HG03095 (cell line): ENCODE measurements around the gene NINJ1.

Experiments
- ATAC-seq: cut with Tn5 transposase; IDR thresholded peaks from one replicate; pipeline ENCODE4 v1.9.1; 2021; ENCODE audit warnings: moderate library complexity; ENCODE audit not compliant: unreplicated experiment

NINJ1 gene

DNA sequence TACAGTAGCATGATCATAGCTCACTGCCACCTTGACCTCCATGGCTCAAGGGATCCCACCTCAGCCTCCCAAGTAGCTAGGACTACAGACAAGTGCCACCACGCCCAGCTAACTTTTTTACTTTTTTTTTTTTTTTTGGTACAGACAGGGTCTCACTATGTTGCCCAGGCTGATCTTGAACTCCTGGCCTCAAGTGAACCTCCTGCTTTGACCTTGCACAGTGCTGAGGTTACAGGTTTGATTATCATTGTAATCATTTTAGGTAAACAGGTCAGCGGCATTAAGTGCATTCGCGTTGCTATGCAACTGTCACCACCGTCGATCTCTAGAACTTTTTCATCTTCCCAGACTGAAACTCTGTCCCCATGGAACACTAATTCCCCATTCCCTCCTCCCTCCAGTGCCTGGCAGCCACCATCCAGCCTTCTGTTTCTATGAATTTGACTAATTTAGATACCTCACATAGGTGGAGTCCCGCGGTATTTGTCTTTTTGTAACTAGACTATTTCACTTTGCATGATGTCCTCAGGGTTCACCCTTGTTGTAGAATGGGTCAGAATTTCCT lies 43.9 kb downstream of the NINJ1 start:
- no peak for ATAC-seq

- no peak for ATAC-seq
These were observed 44.5 kb downstream of the NINJ1 start for GRCh38 chr9:93089481-93089991.

GRCh38 chr9:93089024-93089423 lies 45.0 kb downstream of the NINJ1 start:
- no peak for ATAC-seq

DNA sequence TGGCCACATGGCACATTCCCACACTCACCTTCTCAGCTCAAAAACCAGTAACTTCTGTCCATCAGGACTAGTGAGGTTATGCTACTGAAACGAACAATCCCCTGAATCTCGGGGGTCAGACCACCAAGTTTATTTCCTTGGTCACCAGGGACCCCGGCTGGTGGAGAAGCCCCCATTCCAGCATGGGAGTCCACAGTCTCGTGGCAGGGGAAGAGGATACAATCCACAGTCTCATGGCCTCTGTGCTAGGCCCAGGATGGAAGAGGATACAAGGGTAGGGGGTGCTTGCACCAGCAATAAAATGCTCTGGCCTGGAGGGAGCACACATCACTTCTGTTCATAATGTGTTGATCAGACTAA lies 45.4 kb downstream of the NINJ1 start:
- ATAC-seq: no peak

DNA sequence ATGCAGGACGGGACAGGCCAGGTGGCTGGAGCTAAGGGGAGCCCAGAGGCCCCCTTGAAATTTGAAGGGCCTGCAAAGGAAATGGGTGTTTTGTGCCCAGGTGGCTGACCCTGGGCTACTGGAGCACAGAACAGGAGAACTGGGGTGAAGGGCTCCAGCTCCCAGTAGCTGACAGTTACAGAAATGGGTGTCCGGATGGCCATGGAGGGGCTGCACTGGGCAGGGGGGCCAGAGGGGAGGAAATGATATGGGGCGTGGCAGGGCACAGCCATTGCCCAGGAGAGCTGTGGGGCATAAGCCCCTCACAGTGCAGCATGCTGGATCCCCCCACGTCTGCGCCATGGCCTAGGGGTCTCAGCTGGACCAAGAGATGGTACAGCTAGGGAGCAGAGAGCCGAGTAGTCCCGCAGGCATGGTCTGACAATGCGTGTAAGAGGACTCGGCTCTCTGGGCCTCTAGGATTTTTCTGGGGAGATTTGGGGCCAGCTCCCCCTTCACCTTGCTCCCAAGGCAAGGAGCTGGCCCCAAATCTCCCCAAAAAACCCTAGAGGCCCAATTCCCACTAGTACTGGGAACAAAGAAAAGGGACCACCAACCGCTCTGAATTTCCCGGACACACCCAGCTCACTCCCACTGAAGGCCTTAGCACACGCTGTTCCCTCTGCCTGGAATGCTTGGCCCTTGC lies 45.9 kb downstream of the NINJ1 start:
- no peak for ATAC-seq

DNA sequence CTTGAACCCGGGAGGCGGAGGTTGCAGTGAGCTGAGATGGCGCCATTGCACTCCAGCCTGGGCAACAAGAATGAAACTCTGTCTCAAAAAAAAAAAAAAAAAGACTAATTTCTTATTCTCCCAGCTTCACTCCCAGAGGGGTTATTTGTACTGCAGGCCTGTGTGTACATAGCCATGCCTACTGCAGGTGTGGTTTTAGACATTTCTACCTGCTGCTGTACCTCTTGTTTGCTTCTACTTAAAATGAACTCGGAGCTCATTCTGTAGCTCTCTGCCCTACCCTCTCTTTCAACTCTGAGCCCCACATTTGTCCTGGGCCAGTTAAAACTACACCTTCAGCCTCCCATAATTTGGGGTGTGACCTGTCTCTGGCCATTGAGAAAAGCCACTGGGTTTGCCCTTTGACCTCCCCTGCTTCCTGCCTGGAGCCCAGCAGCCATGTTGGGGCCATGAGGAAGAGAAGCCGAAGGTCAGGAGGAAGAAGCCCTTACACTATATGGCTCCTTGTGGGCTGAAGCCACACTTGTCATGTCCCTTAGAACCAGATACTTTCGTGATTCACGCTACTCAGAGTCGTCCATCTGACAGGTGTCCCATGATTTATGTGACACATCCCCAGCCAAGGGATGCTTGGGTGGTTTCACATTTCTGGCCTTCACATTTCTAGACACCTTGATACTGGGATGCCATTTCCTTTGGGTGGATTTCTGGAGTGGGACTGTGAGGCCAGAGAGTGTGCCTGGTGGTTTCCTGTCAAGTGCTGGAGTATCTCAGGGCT lies 47.4 kb downstream of the NINJ1 start:
- no peak for ATAC-seq

- ATAC-seq: no peak
These were observed 48.4 kb downstream of the NINJ1 start for GRCh38 chr9:93085676-93086075.

DNA sequence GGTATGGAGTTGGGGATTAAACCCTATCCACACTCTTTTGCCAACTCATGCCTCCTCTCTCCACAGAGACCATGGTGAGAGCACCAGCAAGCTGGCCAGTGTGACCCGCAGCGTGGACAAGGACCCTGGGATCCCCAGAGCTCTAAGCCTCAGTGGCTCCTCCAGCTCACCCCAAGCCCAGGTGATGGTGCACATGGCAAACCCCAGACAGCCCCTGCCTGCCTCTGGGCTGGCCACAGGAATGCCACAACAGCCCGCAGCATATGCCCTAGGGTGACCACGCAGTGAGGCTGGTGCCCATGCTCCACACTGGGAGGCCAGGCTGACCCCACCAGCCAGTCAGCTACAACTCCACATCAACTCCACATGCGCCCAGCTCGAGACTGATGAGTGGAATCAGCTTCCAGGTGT lies 49.6 kb downstream of the NINJ1 start:
- ATAC-seq: no peak

DNA sequence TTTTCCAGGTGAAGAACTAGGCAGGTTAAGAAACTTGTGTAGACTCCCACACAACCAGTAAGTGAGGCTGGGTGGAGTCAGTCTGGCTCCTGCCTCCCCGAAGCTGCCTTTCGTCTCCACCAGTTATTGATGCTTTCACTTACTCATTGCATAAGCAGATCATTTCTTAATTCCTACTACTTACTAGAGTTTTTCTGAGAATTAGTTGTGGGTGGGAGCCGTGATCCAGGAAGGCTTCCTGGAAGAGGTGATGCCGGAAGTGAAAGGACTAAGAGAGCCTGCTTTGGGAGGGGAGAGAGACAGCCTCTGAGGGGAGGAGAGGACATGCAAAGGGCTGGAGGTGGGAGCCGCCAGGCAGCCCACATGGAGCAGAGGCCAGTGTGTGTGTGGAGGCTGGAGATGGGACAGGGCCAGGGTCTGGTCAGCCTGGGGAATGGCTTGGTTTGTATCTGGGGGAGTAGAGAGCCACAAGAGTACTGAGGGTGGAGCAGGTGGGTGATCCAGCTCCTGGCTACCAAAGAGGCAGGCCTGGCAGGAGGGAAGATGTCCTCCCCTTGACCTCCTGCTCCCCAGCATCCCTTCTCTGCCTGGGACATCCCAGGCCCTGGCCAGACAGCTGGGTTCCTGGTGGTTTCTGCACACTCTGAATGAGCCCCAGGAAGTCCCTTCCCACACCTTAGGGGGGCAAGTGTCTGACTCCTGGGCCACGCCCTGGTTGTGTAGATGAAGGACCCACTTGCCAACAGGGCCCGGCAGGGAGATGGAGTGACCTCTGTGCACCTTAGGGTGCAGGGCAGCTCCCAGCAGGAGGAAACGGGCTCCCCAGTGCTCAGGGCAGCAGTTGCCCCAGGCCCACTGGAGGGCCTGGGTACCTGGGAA lies 50.2 kb downstream of the NINJ1 start:
- no peak for ATAC-seq

DNA sequence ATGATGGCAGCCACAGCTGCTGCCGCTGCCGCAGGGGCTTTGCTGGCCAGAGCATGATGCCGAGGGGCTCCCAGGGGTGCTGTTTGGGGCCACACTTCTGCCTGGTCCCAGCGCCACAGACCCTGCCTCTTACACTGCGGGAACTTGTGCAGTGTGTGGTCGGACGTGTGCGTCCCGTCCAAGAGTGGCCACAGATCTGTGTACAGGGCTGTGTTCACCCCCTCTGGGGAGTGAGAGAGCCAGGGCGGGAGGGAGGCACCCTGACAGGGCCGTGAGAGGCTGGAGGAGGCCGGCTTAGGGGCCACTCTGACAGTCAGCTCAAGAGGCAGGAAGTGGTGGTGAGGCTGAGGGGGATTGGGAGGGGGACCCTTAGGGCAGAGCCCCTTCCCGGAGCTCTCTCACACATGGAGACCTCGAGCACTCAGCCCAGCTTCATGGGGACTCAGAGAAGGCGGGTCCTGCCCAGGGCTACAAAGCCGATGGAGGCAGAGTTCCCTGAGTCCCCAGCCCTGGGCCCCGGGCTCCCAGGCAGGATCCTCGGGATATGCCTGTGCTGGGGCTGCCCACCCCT lies 51.1 kb downstream of the NINJ1 start:
- no peak for ATAC-seq

DNA sequence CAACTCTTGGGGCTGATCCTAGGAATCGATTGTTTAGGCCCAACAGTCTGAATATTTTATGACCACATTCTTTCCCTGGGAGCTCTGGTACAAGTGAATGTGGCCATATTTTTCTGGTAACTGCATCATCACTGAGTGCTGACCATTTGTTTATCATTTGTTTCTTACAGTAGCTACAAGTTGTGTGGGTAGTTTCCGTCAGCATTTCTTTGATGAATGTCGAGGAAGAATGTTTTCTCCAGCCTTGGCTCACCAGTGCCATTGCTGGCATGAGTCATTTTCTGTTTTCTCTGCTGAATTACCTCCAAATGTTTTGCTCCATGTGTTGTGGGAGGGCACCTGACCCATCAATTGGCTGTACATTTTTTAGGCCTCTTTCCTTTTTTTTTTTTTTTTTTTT lies 52.1 kb downstream of the NINJ1 start:
- ATAC-seq: no peak

DNA sequence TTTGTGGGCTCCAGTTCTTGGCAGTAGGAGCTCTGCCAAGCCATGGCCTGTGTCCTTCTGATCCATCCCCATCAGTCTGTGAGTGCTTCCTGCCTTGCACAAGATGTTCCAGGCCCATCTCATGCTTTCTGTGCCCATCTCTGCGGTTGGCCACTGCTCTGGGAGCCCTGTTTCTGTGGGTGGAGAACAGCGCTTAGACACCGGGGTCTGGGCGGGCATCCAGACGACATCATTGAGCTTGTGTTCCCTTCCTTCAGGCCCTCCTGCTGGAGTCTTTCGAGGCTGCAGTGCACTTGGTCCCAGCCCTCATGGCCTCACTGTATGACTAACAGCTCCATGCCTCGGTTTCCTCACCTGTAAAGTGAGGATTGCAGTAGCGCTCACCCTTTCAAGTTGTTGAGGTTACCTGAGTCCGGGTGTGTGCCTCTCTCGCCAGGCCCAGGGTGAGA lies 52.9 kb downstream of the NINJ1 start:
- no peak for ATAC-seq

GRCh38 chr9:93080406-93080805 lies 53.6 kb downstream of the NINJ1 start:
- ATAC-seq: no peak

DNA sequence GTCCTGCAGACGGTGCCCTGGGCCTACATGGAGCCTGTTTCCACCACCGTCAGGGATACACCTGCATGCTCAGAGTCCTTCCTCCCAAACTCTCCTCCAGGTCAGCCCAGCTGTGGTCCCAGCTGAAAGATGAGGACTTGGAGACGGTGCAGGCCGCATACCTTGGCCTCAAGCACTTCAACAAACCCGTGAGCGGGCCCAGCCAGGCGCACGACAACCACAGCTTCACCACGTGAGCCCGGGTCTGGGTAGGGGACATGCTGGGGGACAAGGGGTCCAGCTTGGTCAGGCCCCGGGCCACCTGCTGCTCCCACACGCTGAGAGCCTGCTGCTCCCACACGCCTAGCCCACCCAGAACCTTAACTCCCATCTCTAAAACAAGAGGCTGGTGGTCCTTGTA lies 54.7 kb downstream of the NINJ1 start:
- ATAC-seq: no peak

GRCh38 chr9:93077811-93078210 lies 56.2 kb downstream of the NINJ1 start:
- no peak for ATAC-seq

- no peak for ATAC-seq
These were observed 56.7 kb downstream of the NINJ1 start for GRCh38 chr9:93077367-93077766.

- no peak for ATAC-seq
These were observed 57.3 kb downstream of the NINJ1 start for GRCh38 chr9:93076792-93077128.

- ATAC-seq: no peak
These were observed 57.8 kb downstream of the NINJ1 start for GRCh38 chr9:93076101-93076791.

DNA sequence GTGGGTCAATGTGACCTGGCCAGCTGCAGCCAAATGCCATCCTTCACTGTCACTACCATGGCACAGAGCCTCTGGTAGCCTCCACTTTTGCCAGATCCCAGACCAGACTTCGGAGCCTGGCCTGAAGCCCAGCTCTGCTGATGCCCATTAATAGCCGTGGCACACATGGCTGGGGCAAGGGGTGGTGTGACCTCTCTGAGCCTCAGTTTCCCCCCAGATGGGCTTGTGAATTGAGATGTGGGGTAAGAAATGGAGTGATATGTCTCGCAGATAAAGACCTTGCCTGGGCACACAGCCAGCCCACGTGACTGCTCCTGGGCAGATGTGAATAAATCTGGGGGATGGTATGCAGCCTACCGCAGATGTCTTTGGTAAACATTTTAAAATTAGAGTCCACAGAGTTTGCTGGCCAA lies 61.7 kb downstream of the NINJ1 start:
- ATAC-seq: no peak
